ENCODE results near the gene HLA-DQA1. TPM values are rescaled to one million over a fixed set of nuclear protein-coding genes. Genes with fewer than 3 reads are reported as not detected.
"Not testable (repeated sequence)": the region's sequence is repeated elsewhere in the genome, so short reads cannot be mapped to it uniquely, and the experiment has no call there.

The HLA-DQA1 gene
- polyA plus RNA-seq, 10 donors: 0.89 to 6.0 (median 2.5) TPM

- no peak for DNase-seq
These were observed 21.2 kb downstream of the HLA-DQA1 start for GRCh38 chr6:32658268-32658897.

DNA sequence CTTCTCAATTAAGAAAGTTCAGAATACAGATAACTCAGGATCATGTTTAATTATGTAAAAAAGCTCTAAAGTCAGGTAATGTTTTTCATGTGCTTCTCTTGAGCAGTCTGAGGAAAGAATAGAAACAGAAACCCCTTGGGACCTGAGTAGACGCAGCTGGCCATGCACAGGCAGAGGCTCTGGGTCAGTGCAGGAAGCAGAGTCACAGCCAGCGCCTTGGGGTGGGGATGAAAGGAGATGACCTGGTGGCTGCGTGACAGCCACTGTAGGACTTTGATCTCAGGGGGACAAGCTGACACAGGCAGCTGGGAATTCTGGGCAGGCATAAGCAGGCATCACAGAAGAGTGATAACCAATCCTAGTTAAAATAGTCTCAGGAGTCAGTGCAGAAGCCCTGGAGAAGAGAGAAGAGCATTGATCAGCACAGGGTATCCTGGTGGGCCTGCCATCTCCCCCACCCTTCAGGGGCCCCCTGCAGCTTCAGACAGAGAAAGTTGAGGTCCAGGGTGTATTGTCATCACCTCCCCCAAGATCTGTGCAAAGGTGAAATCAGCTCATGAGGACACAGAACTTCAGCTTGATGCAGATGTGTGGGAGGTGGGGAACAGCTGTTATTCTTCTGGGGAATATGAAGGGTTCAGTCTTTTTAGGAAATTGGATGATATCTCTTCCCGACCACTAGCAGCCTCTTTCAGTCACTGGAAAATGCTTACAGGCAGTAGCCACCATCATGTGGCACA lies 22.8 kb downstream of the HLA-DQA1 start:
- DNase-seq: no peak

DNA sequence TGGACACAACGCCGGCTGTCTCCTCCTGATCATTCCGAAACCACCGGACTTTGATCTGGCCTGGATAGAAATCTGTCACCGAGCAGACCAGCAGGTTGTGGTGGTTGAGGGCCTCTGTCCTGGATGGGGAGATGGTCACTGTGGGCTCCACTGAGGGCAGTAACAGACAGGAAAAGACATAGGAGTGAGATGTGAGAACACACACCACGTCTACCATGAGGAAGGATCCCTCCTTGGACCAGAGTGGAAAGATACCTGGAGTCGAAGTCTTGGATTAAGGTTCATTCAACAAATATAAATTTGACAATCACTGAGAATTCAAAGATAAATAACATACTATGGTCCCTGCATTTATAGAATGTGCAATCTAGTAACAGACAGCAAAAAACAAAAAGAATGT lies 24.9 kb downstream of the HLA-DQA1 start:
- DNase-seq: no peak

- DNase-seq: no peak
These were observed 25.6 kb downstream of the HLA-DQA1 start for GRCh38 chr6:32662836-32663235.

DNA sequence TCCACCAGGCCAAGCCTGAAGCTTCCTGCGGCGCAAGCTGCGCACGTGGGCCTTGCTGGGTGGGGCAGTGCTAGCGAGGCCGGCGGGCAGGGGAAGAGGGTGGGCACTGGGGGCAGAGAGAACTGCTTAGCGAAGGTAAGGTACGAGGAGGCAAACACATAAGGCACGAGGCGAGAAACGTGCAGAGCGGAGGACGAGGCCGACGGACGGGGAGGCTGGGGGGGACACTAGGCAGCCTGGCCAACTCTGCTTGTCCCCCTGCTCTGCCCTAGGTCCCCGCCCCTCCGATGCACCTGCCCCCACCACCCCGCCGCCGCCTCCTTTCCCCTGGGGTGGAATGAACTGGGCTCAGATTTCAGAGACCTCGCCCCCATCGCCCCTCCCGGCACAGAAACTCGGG lies 27.1 kb downstream of the HLA-DQA1 start:
- DNase-seq: no peak

GRCh38 chr6:32664827-32665362 lies 27.7 kb downstream of the HLA-DQA1 start:
- DNase-seq: peak in 2 of 3 donors; percentile 22 to 38

GRCh38 chr6:32665661-32666060 lies 28.5 kb downstream of the HLA-DQA1 start:
- DNase-seq: no peak

- peak in 2 of 3 donors; percentile 6 to 44 for DNase-seq
These were observed 29.5 kb downstream of the HLA-DQA1 start, which contains the start of gene HLA-DQB1 for GRCh38 chr6:32666420-32667300. Gene HLA-DQB1, minus strand, starts transcription at chr6:32666657. Its CDS starts 50 bp downstream, at chr6:32666607.

- DNase-seq: peak in 1 of 3 donors; percentile 30
These were observed 31.1 kb downstream of the HLA-DQA1 start for GRCh38 chr6:32668226-32668747.

DNA sequence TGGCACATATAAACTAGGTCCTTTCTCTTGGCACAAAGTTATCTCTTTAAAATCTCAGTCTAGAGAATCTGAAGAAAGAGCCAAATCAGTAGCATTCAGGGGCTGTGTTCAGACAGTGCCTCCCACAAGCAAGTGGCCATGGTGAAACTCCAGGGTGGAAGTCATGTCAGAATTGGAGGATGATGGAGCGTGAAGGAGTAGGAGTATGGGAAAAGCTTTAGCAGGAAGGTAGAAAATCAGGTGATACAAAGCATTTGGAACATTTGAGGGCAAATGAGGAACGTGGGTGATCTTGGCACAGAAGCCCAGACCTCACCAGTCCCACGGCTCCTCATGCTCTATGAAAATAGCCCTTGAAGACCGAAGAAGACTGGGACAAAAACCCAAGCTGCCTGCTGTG lies 32.0 kb downstream of the HLA-DQA1 start:
- no peak for DNase-seq

DNA sequence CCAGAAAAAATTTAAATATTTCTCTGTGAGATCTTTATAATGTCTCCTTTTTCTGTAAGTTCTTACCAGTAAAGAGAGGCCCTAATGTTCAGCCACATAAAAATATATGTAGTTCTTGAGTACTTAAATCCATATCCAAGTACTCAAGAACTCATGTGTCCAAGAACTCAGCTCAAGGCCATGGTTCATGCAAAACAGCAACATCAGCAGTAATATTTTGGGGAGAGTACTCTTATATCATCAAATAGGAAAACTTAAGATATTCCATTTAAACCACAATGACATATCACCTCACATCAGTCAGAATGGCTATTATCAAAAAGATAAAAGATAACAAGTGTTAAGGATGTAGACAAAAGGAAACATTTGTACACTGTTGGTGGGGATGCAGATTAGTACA lies 32.7 kb downstream of the HLA-DQA1 start:
- no peak for DNase-seq

DNA sequence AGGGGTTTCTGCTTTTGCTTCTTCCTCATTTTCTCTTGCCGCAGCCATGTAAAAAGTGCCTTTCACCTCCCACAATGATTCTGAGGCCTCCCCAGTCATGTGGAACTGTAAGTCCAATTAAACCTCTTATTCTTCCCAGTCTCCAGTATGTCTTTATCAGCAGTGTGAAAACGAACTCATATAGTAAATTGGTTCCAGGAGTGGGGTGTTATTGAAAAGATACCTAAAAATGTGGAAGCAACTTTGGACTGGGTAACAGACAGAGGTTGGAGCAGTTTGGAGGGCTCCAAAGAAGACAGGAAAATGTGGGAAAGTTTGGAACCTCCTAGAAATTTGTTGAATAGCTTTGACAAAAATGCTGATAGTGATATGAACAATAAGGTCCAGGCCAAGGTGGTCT lies 34.7 kb downstream of the HLA-DQA1 start:
- not testable (repeated sequence) for DNase-seq

DNA sequence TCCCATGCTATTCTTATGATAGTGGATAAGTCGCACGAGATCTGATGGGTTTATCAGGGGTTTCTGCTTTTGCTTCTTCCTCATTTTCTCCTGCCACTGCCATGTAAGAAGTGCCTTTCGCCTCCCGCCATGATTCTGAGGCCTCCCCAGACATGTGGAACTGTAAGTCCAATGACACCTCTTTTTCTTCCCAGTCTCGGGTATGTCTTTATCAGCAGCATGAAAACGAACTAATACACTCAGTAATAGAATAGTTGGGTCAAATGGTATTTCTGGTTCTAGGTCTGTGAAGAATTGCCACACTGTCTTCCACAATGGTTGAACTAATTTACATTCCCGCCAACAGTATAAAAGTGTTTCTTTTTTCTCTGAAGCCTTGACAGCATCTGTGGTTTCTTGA lies 36.9 kb downstream of the HLA-DQA1 start:
- not testable (repeated sequence) for DNase-seq

GRCh38 chr6:32679492-32679891 lies 42.3 kb downstream of the HLA-DQA1 start:
- DNase-seq: no peak

DNA sequence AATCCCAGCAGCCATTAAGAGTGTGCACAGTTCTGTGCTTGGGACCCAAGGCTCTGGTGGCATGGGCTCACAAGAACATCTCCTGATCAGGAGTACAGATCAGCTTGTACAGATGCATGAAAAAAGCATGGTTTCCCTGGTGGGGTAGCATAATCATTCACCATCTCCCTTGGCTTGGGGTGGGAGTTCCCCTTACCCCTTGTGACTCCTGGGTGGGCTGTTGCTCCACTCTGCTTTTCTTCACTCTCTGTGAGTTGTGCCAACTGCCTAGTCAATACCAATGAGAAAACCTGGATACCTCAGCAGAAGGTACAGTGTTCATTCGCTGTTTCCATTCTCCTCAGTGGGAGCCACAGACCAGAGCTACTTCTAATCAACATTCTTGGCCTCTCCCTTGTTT lies 42.8 kb downstream of the HLA-DQA1 start:
- no peak for DNase-seq

DNA sequence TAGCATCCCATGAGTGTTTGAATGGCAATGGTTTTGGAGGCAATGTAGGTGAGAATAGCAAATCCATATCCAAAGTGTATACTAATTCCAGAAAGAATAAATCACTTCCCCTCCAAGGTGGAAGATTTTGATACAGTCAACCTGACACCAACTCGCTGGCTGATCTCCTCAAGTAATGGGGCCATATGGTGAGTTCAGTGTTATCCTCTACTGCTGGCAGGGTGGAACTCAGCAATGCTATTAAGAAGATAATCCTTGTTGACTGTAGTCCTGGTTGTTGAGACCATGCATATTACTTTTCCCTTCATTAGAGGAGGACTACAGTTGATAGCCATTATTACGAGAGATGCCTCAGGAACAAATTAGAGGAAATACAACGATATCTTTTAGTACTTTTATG lies 47.0 kb downstream of the HLA-DQA1 start:
- DNase-seq: no peak

GRCh38 chr6:32685603-32686002 lies 48.4 kb downstream of the HLA-DQA1 start:
- peak in 1 of 3 donors; percentile 4 for DNase-seq

DNA sequence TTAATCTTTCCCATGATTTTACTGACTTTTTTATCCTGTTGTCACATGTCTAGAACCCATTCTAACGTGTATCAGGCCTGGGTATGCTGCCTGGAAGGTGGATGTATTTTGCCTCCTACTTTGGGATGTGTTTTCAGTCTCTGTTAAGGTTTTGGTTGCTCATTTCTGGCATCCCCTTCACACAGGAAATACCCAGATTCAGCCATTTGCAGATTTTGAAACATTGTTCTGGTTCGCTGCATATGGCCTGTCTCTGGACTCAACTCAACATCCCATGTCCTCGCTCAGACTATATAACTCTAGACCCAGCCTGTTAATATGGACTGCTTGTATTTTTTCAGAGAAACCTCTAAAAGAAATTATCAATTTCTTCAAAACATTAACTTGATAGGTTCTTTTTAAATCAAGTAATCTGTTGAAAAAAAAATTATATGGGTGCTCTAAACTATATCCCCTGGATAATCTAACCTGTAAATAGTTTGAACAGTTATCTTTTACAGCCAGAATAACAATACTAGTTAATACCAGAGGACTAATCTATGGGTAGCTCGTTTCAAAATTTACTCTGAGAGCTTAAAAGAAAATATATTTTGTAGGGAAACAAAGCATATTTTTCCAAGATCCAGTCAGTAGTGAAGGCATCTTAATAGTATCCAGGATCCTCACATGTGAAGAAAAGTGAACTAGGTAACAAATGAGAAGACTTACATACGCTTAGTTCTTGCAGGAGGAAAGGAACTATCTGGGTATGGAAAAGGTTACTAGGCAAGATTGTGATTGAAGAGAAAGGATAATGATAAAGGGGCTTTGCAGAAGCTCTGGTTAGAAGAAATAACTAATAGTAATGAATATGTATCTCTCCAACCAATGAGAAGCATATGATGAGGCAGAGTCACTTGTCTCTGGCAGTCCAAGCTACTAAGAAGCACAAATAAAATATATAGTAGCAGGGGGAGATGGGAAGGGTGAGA lies 52.6 kb downstream of the HLA-DQA1 start:
- peak in 1 of 3 donors; percentile 7 for DNase-seq

DNA sequence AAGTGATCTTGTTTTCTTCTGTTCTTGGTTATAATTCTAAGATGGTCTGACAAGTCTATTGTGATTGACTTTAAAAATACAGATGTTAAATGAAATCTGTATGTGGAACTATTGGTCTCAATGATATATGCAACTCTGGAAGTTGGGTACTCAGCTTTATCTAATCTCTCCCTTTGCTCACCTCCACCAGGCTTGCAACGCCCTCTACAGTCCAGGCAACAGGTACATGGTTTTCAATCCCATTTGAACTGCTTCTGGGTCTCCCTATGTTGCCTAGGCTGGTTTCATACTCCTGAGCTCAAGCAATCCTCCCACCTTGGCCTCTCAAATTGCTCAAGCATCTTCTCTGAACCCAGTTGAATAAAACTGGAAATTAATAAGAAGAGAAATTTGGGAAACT lies 54.8 kb downstream of the HLA-DQA1 start:
- DNase-seq: no peak

All from muscle of back (tissue), 11 donors.